HG03575 (cell line): ENCODE results near the gene FGFRL1.

Experiments used
- ATAC-seq: cut with Tn5 transposase; IDR thresholded peaks from one replicate; pipeline ENCODE4 v1.9.1; 2021; ENCODE audit not compliant: unreplicated experiment, insufficient number of reproducible peaks, low FRiP score; ENCODE audit errors: extremely low read depth

Gene FGFRL1

DNA sequence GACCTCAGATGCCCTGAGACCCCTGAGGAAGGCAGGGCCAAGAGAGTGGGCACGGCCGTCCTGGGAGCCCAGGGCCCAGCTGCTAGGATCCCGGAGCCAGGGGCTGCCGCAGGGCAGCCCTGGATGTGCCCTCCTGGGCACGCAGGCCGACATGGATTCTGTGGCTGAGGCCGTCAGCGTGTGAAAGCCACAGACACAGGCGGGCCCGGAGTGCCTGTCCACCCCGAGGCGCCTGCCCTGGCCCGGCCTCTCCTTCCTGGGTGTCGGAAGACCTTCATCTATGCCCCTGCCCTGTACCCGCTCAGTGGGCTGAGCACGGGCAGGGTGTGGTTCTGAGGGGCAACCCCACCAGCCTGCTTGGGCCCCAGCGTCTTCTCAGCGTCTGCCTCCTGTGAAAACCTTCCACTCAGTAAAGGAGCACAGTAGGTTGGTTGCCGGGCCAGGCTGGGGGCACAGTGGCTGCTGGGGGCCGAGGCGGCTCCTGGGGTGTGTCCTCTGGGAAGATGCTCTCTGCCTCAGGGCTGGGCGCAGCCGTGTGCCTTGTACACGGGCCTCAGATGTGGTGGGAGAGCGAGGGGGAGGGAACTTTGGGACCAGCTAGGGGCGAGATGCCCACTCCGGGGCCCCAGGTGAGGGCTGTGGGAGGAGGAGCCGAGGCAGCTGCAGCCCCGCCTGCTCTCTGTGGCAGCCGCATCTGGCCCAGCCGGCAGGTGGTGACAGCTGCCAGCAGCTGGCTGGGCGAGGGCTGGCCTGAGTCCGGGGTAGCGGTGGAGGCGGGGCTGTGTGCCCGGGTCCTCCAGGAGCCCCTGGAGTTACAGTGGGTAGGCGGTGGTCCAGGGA lies 20.8 kb downstream of the FGFRL1 start:
- no peak for ATAC-seq

DNA sequence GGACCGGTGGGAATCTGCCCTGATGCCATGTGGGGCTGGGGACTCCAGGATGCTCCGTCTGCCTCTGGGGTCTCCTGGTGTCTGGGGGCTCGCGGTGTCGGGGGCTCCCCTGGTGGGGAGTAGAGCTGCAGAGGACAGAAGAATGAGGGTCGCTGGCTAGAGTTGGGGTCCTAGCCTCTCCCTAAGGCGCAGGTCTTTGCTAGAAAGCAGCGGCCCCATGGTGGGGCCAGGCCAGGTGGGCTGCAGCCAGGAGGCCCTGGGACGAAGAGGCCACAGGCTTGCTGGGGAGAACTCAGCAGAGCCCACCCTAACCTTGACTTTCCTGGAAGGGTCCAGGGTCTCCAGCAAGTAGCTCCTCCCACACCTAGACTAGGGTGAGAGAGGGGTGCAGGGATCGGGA lies 21.4 kb downstream of the FGFRL1 start:
- ATAC-seq, result no peak

DNA sequence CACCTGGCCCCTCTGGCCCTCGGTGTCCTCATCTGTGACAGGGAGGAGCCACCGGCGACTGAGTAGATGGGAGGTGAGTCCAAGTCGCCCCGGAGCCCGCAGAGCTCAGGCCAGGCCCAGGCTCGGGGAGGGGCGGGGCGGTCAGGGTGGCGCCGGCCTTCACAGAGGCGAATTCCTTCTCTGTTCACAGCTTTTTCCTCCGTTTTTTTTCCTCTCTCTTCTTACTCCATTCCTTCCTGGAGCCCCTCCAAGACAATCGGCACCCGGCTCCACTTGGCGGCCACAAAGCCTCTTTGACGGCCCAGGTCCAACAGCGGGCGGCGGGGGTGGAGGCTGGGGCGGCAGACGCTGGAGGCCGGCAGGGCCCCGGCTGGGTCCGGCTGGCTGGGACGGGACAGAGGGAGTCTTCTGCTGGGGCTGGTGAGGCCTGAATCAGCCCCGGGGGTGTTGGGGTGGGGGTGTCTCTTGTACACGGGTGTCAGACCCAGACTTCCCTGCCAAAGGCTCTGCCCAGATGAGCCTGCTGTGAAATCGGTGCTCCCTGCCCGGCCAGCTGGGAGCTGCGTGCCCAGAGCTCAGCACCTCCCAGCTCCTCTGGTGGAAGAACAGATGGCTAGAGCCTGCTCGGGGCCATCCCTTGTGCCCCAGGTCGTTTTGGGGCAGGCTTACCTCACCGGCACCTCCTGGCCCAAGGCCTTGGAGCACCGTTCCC lies 22.6 kb downstream of the FGFRL1 start:
- ATAC-seq, result no peak

DNA sequence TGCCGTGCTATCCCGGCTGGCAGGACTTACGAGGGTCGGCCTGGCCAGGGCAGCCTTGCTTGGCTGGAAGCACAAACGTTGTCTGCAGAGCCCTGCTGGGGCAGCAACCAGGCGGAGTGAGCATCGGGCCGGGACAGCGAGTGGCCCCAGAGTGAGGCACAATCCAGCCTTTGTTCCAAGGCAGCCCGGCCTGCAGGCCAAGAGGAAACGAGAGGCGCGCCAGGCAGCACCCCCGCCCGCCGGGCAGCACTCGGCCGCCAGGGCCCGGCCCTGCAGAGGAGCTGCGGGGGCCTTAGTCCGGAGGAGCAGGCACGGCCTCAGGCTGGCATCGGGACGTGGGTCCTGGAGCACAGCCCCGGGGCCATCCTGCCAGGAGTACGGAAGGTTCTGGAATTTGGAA lies 24.1 kb downstream of the FGFRL1 start:
- no peak for ATAC-seq

DNA sequence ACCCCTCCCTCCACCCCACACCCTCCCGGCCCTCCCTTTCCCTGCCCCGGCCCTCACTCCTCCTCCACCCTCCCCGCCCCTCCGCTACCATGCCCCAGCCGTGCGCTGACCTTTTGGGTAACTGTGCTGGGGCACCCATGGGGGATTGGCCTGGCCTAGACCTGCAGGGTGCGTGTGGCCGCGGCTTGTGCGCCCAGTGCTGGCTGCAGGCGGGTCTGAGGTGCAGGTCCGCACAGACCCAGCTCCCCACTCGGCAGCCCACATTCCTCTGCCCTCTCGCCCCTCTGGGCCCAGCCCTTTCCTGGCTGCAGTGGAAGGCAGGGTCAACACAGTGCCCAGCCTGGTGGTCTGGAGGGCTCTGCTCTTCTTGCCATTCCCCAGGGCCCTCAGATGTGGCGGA lies 24.7 kb downstream of the FGFRL1 start:
- no peak for ATAC-seq

DNA sequence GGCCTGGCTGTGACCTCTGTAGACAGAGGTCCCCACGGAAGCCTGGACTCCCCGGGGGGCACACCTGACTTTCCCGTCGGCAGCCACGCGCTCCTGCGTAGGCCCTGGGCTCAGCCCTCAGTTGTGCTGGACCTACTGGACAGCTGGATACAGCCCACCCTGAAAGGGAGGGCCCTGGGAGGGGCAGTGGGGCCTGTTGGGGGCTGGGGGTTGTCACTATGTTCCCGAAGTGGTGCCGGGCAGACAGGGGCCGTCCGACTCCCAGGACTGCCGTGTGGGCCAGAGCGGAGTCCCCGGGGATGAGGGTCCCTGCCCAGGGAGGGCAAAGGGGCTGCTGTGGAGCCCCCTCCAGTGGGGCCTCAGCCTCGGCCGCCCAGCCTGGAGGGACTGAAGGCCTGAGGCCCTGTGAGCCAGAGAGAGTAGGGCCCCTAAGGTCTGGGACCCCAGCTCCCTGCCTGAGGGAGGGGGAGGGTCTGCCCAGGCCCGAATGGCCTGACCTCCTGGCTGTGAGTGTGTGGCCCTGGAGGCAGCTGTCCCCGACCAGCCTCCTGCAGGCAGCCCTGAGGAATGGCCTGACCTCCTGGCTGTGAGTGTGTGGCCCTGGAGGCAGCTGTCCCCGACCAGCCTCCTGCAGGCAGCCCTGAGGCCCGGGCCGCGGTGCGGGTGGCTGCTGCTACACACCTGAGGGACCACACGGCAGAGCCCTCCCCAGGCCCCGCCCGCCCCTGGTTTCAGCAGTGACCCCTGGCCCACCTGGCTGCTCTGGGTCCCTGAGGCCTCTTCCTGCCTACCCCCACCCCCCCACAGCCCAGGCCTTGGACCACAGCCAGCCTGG lies 25.8 kb downstream of the FGFRL1 start:
- ATAC-seq, result no peak

DNA sequence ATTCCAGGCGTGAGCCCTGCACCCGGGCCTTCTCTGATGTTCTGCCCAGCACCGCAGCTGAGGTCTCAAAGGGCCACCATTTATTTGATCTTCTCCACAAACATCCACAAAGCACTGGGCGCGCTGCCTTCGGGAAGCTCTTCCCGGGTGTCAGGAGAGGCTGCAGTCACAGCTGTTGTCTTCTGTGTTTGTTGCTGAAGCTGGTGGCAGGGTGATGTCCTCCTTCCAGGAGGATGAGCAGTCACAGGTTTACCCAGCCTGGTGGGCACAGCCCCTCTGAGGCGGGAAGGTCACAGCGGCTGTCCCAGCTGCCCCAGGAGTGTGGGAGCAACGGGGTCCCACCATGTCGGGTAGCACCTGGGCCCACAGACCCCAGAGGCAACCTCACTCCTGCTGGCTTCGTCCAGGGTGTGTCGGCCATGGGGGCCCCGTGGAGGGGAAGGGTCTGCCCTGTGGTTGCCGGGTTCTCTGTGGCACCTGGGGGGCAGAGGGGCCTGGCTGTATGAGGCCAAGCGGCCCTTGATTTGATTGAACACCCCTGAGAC lies 27.6 kb downstream of the FGFRL1 start:
- ATAC-seq, result no peak

DNA sequence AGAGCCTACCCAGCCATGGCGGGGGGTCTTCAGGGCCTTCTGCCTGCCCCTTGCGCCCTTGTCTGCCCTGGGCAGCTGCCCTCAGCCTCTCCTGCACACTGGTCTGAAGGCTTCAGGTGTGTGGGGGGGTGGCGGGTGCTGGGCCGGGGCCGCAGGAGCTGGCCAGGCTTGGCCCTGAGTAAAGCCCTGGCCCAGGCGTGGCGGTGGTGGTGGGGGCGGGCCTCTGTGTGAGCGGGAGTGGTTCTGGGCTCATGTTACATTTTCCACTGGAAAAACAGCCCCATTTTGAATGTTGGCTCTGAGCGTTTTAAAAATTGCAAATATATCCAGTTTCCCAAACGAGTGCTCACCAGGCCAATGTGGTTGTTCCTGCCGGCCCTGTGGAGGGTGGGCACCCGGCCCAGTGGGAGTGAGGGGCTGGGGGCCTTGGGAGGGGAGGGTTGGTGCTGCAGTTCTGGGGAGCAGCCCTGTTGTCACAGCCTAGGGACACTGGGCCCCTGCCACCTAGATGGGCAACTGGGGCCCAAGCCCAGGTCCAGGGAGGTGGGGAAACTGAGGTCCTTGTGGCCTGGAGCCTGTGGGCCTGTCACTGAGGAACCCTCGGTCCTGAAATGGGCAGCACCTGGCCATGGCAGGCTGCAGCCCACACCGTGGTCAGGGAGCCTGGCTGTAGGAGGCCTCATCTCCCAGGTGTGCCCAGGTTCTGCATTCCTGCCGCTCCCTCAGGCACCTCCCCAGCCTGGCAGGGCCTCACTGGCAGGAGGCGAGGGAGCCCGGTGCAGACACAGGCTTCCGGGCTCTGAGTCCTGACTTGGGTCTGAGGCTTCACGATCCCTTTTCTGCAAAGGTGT lies 28.3 kb downstream of the FGFRL1 start:
- ATAC-seq, result no peak

DNA sequence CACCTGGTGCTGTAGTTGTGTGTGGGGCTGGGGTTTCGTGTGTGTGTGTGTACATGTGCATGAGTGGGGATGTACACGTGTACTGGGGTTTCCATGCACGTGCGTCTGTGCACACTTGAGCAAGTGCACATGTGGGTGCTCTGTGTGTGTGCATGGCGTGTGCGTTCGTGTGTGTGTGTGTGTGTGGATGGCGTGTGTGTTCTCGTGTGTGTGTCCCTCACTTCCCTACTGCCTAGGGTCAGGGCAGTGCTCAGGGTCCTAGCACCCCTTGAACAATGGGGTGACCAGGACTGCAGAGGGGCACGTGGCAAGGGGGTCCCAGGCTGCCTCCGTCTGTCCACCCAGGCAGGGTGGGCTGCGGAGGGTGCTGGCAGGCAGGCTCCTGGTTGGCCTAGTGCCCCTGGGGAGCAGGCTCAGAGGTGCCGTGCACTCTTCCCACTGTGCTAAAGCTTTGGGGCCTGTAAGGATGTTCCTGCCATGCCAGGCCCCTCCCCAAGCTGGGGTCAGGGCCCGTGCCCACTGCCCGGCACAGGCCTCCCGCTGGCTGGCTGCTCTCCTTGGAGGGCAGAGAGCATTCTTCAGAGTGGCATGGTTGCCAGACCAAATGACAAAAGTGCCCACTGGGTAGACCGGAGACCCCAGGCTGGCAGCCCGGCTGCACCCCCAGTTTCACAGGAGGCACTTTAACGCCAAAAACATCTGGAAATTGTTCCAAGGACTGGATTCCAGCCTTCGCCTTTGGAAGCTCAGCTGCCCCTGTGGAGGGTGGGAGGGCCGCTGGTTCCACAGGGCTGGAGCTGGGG lies 29.1 kb downstream of the FGFRL1 start:
- no peak for ATAC-seq

DNA sequence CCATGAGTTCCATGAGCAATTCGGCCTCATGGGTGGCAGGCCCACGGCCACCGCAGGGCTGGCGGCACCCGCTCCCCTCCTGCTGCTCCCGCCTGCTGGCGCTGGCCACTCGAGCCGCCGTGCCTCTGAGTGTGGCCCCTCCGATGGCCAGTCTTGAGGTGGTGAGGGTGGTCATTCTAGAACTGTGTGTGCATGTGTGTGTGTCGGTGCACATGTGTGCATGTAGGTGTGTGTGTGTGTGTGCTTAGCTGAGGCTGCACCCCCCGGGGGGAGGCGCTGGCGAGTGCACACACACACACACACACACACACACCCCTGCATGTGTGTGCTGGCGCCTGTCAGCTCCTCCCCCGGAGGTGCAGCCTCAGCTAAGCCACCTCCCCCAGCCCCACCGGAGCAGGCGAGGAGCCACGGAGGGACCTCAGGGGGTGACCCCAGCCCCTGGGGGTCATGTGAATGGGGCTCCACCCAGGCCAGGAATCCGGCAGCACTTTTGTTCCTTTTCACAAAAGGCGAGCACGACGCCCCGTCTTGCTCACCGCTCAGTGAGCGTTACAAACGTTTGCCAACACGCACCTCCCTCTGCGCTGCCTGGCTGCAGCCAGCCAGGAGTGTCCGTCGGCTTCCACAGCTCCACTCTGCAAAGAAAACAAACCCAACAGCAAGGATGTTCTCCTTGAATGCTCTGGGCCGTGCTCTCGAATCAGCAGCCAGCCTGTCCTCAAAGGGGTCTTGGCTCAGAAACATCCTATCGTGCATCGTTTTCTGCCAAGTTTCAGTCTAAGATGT lies 29.9 kb downstream of the FGFRL1 start:
- no peak for ATAC-seq

DNA sequence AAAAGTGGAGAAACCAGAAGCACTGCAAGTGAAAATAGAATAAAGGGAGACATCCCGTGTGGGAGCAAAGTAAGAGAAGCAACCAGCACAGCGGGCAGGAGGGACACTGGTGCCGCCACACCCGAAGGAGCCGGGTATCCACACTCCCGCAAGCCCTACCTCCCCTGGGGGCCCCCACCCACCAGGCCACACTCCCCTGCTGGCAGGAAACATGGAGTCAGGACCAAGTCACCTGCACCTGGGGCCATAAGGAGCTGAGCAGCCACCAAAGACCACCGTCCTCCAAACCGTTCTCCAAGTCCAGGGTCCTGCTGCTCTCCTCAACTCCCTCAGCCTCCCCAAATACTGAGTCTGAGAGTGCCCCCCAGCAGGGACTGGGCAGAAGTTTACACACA lies 30.5 kb downstream of the FGFRL1 start:
- ATAC-seq, result no peak

DNA sequence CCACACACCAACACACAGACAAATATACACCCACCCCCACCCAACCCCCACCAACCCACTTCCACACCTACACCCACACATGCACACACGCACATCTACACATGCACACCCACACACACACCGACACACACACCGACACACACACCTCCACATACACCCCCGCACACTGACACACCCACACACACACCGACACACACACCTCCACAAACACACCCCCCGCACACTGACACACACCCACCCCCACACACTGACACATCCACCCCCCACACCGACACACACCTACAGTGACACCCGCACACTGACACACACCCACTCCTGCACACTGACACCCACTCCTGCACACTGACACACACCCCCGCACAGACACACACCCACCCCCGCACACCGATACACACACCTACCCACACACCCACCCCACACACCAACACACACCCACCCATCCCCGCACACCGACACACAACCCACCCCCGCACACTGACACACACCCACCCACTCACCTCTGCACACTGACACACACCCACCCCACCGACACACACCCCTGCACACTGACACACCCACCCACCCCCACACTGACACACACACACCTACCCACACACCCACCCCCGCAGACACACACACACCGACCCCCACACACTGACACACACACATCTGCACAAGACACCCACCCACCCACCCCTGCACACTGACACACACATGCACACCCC lies 31.1 kb downstream of the FGFRL1 start:
- no peak for ATAC-seq

DNA sequence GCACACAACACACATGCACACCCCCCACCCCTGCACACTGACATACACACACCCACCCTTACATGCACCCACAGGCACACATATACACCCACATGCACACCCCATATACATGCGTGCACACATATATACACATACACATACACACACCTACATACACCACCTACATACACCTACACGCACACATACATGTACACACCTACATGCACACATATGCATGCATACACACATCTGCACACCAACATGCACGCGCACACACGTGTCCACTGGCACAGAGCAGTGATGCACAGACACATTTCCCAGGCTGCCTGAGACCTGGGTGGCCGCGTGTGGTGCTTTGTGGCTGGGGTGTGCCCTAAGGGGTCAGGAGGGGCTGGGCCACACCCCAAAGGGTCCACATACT lies 31.7 kb downstream of the FGFRL1 start:
- ATAC-seq, result no peak

DNA sequence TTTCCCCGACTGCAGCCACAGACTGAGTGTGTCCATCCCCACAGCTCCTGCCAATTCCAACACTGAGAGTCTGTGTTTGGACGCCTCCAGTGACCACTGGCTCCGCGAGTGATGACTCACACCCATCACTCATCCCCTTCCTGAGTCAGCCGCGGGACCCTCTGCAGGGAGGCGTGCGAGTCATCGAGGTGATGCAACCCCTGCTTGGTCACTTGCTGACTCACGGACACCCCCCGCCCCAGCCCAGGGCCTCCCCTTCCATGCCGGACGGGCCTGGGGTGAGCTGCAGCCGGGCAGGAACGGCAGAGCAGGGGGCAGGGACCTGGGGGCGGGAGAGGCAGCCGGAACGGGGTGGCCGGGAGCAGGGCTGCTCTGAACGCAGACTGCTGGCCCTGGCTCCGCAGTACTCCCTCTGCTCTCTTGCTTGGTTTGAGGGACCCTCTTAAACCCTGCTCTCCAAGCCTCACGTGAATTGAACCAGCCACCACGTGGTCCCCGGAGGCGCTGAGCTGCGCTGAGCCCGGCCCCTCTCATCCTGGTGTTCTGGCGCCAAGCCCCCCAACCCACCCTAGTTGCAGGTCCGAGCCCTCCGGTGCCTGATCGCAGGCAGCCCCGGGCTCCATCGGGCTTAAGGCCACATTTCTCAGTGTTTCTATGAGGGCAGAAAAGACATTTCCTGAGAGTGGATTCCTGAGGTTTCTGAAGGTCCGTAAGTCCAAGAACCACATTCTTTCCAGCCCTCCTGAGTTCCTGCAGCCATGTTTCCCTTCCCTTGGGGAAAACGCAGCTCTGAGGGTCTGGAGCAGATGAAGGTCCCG lies 32.4 kb downstream of the FGFRL1 start:
- ATAC-seq, result no peak

DNA sequence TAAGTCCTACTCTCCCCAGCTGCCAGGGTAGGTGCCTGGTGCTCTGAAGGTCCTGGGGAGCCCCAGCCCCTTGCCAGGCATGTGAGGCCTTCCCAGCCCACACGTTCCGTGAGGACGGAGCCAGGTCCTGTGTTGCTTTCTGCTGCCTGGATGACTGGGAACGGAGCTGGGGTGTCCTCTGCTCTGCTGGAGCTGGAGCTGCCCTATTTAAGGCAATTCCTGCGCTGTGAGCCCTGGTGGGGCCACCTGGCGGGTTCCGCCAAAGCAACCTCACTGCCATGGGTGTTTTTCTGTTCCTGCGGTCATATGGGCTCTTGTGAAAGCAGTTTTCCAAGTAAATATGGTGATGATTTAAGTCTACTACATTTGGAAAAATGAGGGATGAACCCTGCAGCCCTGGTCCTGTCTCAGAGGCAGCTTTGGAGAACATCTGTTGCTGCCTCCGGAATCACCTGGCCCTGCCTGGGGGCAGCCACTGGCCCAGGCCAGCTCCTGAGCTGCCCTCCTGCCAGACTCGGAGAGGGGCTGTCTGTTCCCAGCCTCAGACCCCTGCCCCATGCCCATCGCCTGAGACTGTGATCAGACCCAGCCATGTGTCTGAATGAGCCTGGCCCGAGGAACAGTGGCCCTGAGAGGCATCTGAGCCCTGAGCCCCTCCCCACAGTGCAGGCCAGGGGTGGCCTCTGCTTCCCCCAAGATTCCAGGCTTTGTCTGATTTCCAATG lies 33.2 kb downstream of the FGFRL1 start:
- ATAC-seq, result no peak
